CD4-positive, CD25-positive, alpha-beta regulatory T cell (primary cell): ENCODE measurements around the gene CEP70. TPM values are rescaled to one million over a fixed set of nuclear protein-coding genes. Genes with fewer than 3 reads are reported as not detected.

Experiments used
- polyA plus RNA-seq, 4 donors: library from polyadenylated mRNA; unstranded; fragments of 300-500 nt; fragmentation: Illumina TruSeq; gene quantifications; one replicate each; pipeline ENCODE4 v1.2.3, GENCODE V29; 2021
- total RNA-seq: library from RNA; stranded (reverse); gene quantifications from one replicate; pipeline ENCODE4 v1.2.3, GENCODE V29; 2022

Gene CEP70
- total and polyA plus RNA-seq, 5 donors from 2014 or later, result 3.8 to 15.6 (median 6.5) TPM

Other genes starting within 250 kb of the CEP70 start
- gene MRAS, start 245.7 kb downstream of the CEP70 start, total RNA-seq, result not detected
- gene MRAS, start 245.7 kb downstream of the CEP70 start, polyA plus RNA-seq, result not detected
- gene ESYT3, start 159.6 kb downstream of the CEP70 start, total RNA-seq, result not detected
- under 1 TPM in 1 of 4 donors, not detected in 3; 0.17 TPM for gene ESYT3, start 159.6 kb downstream of the CEP70 start, polyA plus RNA-seq
- gene FAIM, start 14.5 kb upstream of the CEP70 start, total RNA-seq, result 1.7 TPM
- 1 to 10 TPM; 5.4 to 9.7 (median 8.5) TPM for gene FAIM, start 14.5 kb upstream of the CEP70 start, polyA plus RNA-seq
- 29.2 TPM for gene PIK3CB, start 240.7 kb upstream of the CEP70 start, total RNA-seq
- 10 to 100 TPM; 10.3 to 16.4 (median 13.3) TPM for gene PIK3CB, start 240.7 kb upstream of the CEP70 start, polyA plus RNA-seq